ENCODE measurements around the gene NOL6.
"Not testable (repeated sequence)": the region's sequence is repeated elsewhere in the genome, so short reads cannot be mapped to it uniquely, and the experiment has no call there.

The NOL6 gene

DNA sequence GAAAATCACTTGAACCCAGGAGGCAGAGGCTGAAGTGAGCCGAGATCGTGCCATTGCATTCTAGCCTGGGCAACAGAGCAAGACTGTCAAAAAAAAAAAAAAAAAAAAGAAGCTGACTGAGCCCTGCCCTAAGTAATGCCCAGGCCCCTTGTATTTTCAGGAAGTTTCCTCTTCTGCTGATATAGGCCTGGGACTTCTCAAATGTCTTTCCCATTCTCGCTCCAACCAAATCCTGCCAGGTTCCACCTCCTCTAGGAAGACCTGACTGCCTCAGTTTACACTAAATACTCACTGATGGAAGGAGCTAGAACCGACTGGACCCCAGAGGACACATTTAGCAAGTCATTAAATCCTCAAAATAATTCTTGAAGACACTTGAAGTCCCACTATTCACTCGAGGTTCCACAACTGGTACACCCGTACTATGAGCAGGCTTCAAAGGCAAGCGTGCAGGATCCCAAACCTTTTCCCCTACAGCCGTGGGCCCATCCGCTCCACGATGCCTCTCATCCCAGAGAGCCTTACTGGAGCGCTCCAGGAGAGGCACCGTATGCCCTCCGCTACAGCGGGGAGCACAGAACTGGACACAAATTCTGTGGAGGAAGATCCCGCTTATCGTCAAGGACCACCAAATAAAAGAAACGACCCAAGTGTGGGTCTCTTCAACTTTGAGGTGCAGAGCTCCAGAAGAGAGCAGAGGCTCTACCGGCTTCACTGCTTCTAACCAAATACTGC lies 676 bp downstream of the NOL6 start:
- DNase-seq (ENCODE audit: low read depth in 2 of 2), result no peak

DNA sequence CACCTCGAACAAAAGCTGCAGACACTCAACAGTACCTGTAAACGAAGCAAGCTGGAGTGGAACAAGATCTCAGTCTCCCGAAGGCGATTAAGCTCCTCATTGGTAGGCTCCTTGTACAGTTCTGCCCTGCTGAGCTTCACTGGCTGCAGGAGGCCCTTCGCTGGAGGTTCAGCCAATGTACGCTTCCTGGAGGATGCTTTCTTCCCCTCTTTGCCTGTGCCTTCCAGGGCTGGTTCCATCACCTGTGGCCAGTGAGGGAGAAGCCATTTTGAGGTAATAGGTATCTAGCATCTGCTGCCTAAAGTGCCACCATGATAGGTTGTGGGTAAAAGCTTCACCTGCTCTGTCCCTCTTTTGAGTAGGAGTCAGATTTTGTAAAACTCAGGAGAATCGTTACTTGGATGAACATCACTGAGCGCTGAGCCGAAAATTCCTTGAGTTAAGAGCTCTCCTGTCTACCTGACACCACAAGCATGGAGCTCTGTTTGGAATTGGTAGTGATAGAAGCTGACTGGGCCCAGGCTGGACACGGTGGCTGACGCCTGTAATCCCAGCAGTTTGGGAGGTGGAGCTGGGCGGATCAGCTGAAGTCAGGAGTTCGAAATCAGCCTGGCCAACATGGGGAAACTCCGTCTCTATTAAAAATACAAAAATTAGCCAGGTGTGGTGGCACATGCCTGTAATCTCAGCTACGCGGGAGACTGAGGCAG lies 1.4 kb downstream of the NOL6 start:
- DNase-seq (ENCODE audit: low read depth in 2 of 2), result no peak

DNA sequence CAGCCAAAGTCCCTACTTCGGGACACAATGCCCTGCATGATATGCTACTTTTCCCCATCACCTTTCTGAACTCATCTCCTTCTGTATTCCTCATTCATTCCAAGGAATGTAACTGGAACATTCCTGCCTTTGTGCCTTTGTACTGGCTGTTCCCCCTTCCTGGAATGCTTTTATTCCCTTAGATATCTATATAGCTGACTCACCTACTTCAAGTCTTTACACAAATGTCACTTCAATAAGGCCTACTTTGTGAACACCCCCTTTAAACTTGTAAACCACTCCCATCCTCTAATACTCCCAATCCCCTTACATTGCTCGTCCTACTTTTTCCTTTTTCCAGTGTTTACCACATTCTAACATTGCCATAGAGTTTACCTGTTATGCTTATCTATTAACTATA lies 2.4 kb downstream of the NOL6 start:
- DNase-seq (ENCODE audit: low read depth in 2 of 2), result no peak

DNA sequence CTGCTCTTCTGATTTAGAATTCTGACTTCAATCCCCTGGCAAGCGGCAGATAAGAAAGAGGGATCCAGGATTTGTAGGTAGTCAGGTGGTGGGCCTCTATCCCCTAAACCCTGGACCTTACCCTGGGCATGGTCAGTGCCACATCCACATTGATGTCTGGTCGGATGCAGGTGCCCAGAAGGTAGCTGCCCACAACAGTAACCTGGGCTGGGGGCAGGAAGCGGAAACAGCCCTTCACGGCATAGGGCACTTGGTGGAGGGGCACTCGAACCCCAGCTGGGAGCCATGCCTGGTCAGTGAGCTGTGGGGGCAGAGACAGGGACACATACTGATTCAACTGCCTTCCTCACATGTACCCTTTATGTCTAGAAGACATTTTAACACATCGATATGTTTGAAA lies 3.8 kb downstream of the NOL6 start:
- DNase-seq (ENCODE audit: low read depth in 2 of 2), result no peak

DNA sequence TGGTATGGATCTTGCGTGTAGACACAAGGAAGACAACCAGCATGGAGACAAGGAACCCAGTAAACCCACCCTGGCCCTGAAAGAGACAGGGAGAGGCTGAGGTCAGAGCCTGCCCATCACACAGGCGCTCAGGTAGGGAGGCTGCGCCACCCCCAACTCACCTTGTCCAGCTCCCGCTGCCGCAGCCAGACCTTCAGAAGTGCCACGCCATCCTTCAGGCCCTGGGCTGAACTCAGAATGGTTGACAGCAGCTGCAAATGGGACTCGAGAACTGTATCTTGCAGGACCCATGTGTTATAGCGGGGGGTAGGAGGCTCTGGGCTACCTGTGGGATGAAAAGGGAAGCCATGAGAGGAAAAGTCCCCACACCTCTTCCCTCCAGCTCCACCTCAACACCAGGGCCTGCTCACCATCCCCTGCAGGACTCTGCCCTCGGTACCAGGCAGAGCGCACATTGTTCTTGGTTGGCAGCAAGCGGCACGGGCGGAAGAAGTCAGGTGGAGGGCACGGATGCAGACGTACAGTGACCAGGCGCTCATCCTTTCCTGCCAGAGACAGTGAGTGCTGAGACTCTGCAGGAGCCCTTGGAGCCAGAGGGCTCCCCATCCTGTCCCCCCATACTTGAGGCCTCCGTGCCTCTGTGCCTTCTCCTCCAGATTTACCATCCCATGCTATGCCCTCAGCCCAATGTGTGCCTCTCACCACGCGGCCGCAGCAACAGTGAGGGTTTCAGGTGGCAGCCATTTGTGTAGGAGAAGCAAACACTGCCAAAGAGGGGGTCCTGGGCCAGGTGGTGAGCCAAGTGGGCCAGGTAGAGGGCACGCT lies 4.7 kb downstream of the NOL6 start:
- DNase-seq (ENCODE audit: low read depth in 2 of 2), result no peak

DNA sequence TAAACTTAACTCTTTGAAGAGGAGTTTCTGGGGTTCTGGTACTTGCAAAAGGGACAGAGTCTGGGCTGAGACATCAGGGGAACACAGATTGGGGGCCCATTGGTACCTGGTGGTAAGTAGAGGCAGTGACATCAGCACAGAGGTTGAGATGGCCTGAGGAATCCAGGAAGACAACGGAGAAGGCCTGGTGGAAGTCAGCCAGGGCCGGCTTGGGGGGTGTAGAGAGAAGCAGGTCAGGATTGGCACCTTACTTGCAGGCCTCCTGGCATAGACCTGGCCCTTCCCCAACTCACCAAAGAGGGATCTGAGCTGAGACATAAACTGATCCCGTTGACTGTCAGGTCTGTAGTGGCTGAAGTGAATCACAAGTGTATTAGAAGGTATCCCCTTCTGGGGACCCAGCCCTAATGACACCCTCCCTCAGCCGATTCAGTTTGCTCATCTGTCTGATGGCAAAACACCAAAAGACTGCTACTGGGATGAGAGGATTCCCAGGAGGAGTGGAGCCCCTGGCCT lies 5.5 kb downstream of the NOL6 start:
- DNase-seq (ENCODE audit: low read depth in 2 of 2), result no peak

DNA sequence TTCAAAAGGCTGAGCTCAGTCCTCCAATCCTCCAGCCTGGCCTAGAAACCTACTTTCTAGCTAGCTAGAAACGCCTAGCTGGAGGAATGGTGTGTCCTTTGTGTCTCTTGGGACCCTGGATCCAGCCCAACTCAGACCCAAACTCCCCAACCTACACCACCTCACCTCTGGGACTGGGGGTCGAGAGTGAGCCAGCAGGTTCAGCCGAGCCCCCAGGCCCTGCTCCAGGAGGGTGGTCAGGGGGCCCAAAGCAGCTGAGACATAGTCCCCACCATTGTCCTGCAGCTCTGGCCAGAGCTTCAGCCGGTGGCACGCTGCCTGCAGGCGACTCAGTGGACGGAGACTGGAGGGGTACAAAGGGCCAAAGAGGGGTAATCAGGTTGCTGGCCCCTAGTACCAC lies 6.2 kb downstream of the NOL6 start:
- DNase-seq (ENCODE audit: low read depth in 2 of 2), result no peak

DNA sequence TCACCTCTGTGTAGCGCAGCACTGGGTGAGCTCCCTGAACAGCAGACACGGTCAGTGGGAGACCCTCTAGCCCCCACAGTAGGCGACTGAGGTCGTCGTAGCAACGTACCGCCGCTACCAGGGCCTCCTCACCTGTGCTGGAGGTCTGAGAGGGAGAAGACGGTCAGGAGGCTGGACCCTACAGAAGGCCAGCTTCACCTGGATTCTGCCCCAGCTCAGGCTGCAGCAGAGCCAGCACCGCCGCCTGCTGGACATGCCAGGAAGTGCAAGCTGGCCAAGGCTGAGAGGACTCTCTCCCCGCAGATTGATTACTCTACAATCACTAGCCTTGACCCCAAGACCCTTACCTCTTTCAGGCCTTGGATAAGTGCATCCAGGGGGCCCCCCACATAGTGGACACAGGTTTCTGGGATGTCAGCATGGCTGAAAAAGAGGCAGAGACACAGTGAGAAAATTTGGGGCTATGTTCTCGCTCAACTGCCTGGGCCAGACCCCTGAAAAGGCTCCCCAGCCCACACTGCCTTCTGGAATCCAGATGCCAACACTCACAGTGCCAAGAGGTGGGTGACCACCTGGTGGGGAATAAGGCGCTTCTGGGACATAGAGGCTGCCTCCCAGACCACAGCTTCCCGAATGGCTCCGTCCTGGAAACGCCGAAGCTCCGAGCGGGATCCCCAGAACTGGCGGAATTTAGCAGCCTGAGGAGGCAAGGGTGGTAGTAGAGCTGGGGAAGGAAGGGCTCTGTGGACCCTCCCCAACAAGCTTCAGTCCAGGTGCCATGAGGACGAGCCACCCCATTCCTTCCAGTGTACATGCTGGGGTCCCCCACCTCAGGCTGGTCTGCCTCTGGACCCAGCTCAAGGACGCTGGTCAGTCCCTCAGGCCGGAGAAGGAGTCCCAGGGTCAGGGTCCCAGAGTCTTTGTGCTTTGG lies 6.9 kb downstream of the NOL6 start:
- peak; percentile 55 to 75 for DNase-seq (ENCODE audit: low read depth in 2 of 2)

DNA sequence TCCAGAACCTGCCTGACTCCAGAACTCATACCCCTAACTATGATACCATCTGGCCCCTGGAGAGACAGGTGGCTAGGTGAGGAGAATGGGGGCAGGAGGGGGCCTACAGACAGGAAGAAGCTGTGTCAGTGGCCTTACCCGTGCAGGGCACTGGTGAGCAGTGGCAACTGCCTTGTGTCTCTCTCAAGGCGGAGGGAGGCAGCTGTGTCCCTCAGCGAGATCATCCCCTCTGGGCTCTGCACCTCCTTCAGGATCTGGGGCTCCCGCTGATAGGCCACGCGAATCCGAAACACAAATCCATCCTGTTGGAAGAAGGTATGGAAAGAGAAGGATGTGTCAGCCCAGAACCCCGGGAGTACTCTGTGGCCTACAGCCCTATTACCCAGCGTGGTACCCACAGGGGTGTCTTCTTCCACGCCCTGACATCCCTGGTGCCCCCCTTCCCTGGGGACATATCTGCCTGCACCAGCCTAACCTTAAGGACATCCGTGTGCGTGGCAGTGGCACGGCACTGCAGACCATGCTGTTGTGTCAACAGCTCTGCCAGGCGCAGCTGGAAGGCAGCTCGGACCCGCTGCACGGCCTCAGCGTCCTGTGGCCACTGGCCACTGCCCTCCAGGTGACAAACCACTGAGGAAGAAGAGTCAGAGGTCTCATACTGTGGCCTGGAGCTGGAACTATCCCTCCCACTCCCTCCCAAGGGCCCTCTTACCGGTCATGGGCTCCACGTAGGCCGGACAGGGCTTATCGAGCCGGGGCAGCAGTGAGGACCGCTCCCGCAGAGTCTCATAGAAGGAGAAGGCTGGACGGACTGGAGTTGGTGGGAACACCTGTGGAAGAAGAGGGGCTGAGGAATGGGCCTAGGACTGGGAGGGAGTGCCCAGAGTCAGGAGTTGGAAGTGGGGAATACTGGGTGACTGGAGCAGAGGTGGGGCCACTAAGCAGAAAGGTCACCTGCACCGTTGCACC lies 7.8 kb downstream of the NOL6 start:
- DNase-seq (ENCODE audit: low read depth in 2 of 2), result no peak

DNA sequence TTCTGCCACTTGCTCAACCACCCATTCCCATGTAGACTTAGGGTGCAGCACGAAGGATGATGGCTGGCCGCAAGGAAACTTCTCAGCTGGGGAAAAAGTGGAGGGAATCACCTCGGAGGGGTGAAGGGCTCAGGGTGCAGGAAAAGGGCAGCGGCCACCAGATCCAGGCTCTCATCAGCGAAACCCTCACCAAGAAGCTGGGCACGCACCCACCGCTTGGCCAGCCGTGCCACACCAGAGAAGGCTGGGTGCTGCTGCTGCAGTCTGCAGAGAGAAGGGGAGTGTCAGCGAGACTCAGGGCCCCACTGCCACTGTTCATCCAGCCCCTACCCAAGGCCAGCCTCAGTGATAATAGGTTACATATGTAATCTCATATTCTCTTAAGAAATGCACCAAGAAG lies 8.6 kb downstream of the NOL6 start:
- DNase-seq (ENCODE audit: low read depth in 2 of 2), result no peak

DNA sequence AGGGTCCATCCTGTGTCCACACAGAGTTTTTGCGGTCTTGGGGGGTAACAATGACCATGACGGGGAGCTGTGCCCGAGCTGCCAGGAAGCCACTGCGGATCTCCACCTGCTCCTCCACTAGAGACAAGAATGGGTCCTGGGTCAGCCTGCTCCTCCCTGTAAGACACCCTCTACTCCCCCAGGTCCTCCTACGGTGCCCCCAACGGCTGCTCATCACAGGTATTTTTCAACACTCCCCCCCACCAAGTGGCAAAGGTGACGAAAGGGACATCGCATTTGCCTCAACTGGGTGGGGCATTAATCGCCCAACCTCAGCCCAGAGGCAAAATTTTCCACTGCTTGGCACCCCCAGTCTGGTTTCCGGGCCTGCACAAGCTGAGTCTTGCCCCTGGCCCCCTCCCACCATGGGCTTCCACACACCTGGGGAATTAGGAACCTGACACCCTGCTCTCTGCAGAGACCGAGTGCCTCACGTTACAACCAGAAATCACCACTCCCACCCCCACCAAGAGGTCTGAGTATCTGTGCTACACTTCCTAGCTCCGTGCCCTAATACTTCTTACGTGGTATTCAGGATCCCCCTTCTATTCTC lies 9.6 kb downstream of the NOL6 start:
- DNase-seq (ENCODE audit: low read depth in 2 of 2), result no peak

DNA sequence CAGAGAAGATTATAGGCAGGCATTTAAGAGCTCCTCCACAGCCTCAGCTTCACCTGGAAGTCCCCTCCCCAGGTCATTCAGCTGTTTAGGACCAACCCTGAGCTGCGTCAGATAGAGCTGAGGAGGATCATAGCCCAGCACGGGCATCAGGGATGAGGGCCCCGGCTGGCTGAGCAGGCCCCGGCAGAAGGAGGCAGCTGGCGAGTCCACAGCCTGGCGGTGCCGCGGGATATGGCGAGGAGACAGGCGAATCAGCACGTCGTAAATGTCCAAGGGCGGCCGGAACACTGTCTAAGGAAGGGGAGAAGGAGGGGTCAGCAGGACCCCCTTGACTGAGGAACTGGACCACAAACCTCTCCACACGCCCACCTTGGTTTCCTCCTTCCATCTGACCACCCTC lies 10.6 kb downstream of the NOL6 start:
- DNase-seq (ENCODE audit: low read depth in 2 of 2), result no peak

DNA sequence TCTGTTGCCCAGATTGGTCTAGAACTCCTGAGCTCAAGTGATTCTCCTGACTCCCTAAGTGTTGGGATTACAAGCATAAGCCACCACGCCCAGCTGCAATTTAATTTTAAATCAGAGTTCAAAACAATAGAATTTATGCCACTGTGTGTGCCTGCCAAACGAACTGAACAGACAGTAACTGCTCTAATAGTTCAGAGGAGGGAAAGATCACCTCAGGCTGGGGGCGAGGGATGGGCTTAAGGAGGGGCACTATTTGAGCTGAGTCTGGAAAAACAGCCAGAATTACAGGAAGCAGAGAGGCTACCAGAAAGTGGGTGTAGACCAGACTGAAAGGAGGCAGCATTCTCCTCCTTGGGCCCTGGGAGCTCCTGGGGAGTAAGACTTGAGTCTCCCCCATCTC lies 12.2 kb downstream of the NOL6 start:
- DNase-seq (ENCODE audit: low read depth in 2 of 2), result no peak

DNA sequence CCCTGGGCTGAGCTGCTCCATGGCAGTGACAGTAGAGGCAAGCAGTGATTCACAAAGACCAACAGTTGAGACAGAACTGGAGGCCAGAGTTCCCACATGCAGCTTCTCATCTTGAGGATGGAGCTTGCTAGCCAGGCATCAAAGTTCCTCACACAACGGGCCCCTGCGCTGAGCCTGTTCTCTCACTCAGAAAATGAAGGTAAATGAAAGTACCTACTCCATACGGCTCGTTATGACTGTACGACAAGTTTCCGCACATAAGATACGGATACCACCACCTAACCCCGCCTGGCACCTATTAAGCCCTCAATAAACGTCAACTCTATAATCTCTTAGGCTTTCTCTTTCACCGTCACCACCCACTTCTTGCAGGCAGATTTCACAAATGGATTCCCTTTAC lies 12.9 kb downstream of the NOL6 start:
- DNase-seq (ENCODE audit: low read depth in 2 of 2), result no peak

DNA sequence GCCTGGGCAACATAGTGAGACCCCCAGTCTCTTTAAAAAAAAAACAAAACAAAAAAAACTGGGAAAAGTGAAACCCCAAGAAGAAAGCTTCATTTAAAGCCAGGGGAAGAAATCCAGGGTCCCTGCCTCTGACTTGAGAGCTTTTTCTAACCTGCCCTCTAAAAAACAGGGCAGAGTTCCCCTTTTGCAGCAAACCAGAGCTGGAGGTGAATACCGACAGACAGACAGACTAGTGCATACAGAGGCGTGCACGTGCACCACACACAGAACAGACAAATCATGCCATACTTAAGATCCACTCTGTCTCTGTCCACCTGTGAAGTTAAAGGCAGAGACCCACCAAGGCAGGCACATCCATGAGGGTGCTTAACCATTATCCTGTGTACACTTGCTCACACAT lies 14.6 kb downstream of the NOL6 start:
- DNase-seq (ENCODE audit: low read depth in 2 of 2), result no peak

DNA sequence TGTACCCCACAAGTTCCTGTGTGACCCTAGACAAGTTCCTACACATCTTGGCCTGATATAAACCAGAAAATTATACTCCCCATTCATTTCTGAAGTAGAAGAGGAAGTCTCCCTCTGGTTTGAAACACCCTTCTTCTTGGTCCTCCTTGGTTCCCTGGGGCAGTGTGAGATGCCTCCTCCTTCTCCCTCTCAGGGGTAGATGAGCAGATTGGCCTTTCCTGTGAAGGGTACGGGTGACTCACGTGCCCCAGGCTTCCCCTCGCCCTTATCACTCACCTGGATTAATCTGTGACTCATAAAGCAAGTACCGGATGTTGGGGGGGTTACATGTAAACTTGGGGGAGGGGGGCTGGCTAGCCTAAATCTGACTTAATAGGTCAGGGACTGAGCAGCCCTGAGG lies 15.3 kb downstream of the NOL6 start:
- peak in 1 of 2 donors; percentile 36 for DNase-seq (ENCODE audit: low read depth in 2 of 2)

DNA sequence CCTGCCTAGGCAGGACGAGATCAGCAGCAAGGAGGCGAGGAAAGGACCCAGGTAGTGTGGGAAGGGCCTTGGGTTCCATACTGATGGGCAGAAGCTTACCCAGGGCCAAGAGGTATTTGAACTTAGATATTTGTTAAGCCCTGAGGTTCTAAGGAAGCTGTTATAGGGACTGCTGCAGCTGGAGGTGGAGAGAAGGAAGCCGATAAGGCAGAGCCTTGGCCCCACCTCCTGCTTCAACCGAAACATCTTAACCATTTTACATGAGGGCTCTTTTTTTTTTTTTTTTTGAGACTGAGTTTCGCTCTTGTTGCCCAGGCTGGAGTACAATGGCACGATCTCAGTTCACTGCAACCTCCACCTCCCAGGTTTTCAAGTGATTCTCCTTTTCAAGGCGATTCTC lies 17.8 kb downstream of the NOL6 start:
- no peak for DNase-seq (ENCODE audit: low read depth in 2 of 2)

DNA sequence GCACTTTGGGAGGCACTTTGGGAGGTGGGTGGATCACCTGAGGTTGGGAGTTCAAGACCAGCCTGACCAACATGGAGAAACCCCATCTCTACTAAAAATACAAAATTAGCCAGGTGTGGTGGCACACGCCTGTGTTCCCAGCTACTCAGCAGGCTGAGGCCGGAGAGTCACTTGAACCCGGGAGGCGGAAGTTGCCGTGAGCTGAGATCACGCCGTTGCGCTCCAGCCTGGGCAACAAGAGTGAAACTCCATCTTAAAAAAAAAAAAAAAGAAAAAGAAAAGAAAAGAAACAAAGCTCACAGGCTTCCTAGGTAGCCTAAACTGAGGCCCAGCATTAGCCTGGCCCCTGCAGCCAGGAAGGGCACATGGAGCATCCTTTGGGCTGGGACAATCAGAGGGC lies 18.3 kb downstream of the NOL6 start:
- DNase-seq (ENCODE audit: low read depth in 2 of 2), result not testable (repeated sequence)

DNA sequence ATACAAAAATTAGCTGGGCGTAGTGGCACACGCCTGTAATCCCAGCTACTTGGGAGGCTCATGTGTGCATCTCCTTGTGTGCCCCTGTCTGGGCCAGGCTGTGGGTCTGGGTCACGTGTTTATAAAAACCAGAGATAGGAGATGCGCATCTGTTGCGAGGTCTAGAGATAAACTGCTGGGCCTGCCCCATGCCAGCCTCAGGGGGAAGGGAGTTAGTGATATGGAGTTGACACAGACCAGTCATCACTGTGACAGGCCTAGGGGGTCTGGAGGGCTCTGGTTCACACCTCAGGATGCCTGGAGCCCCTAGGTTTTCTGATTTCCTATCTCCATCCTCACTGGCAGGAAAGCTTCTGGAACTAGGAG lies 19.1 kb downstream of the NOL6 start:
- DNase-seq (ENCODE audit: low read depth in 2 of 2), result not testable (repeated sequence)

Data from stimulated activated CD8-positive, alpha-beta memory T cell treated with anti-CD3 and anti-CD28 coated beads, Interleukin-7, amount 100 ng/mL, for 1 hour (primary cell).